Measurements from ENCODE around the gene PPP1CA. TPM values are rescaled to one million over a fixed set of nuclear protein-coding genes. Genes with fewer than 3 reads are reported as not detected.

The PPP1CA gene
- total RNA-seq, 4 donors from 2014 or later, result 15.9 to 180 (median 77.1) TPM

DNA sequence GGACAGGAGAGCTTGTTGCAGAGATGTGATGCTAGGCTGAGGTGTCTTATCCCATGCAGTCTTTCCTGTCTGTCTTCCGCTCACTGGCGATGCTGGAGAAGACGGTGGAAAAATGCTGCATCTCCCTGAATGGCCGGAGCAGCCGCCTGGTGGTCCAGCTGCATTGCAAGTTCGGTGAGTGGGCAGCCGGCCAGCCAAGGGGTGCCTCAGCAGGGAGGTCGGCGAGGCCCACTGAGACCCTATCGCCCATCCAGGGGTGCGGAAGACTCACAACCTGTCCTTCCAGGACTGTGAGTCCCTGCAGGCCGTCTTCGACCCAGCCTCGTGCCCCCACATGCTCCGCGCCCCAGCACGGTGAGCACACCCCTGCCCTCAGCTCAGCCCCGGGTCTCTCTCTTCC, 8.2 kb downstream of the PPP1CA start:
- intact Hi-C loops (cut with DNase I; ENCODE audit: low total_unique reads), result no loop called here
- Histone ChIP-seq H3K9me3 (no peaks in the 10 kb centered on the region), H3K36me3 (no peaks in the 10 kb centered on the region), H3K27me3 (no peaks in the 10 kb centered on the region), H3K4me3 (no peak overlapping the region), H3K4me1 (no peaks in the 10 kb centered on the region), H3K27ac (no peak overlapping the region)
- no peak for DNase-seq
- no peak for TF ChIP-seq POLR2A (IDR thresholded peaks at IDR 0.05)
- TF ChIP-seq, protein P1, sequence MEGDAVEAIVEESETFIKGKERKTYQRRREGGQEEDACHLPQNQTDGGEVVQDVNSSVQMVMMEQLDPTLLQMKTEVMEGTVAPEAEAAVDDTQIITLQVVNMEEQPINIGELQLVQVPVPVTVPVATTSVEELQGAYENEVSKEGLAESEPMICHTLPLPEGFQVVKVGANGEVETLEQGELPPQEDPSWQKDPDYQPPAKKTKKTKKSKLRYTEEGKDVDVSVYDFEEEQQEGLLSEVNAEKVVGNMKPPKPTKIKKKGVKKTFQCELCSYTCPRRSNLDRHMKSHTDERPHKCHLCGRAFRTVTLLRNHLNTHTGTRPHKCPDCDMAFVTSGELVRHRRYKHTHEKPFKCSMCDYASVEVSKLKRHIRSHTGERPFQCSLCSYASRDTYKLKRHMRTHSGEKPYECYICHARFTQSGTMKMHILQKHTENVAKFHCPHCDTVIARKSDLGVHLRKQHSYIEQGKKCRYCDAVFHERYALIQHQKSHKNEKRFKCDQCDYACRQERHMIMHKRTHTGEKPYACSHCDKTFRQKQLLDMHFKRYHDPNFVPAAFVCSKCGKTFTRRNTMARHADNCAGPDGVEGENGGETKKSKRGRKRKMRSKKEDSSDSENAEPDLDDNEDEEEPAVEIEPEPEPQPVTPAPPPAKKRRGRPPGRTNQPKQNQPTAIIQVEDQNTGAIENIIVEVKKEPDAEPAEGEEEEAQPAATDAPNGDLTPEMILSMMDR (IDR thresholded peaks at IDR 0.05), result no peak

DNA sequence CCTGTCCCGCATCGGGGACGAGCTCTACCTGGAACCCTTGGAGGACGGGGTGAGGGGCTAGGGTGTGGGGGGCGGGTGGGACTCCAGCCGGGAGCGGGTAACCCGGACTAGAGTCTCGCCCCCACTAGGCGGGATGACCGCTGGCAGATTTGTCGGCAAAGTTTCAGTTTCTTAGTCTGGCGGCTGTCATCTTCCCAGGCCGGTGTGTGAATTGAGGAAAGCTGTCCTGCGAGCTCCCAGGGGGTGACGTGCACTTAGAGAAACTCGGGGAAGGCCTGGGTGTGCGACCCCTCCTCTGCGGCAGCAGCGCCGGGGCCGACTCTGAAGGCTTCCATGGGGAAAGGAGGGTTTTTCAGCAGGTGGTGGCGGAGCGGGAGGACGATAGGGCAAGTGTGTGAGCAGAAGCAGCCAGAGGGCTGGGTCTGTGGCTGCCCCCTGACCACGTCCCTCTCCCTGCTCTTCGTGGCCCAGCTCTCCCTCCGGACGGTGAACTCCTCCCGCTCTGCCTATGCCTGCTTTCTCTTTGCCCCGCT, 9.4 kb downstream of the PPP1CA start:
- H3K4me1 ChIP-seq, result no peaks in the 10 kb centered on the region
- TF ChIP-seq, protein P1 (IDR thresholded peaks at IDR 0.05), result no peak
- TF ChIP-seq POLR2A (IDR thresholded peaks at IDR 0.05), result no peak
- DNase-seq, result no peak
- no peaks in the 10 kb centered on the region for H3K9me3 ChIP-seq
- intact Hi-C loops (cut with DNase I; ENCODE audit: low total_unique reads), result no loop called here
- H3K36me3 ChIP-seq, result no peaks in the 10 kb centered on the region
- H3K4me3 ChIP-seq, result peak overlapping the region; percentile 55 to 76
- peak overlapping the region; percentile 65 to 84 for H3K27ac ChIP-seq
- no peaks in the 10 kb centered on the region for H3K27me3 ChIP-seq

DNA sequence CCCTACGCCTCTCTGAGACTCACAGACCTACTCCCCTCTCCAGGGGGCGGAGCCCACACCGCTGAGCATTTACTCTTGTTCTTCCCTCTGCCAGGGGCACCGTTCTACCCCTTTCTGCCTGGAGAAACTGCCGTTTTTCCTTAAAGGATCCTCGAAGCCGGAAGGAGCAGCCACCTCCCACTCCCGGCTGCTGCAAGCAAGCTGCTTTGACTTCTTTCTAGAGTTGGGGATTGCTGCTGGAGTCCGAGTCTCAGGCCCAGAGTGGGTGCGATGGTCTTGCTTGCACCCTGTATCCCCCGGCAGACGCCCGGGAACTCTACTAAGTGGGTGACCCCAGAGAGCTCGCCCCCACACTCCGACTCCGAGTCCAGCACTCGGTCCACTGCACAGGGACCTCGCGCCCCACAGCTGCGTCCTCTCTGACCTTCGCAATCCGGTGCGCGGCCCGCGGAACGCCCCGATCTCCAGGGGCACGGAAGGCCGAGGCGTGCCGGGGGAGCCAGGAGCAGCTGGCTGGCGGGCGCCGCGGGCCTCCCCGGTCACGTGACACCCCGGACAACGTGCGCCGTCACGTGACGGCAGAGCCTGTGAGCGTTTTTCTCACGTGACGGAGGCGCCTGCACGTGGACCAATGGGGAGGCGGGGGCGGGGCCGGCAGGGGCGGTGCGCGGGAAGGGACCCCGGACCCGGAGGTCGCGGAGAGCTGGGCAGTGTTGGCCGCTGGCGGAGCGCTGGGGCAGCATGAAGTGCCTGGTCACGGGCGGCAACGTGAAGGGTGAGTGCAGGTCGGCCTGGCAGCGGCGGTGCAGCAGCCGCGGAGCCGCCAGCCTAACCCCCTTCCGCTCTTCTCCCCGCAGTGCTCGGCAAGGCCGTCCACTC, 10.1 kb downstream of the PPP1CA start, which contains the start of gene RAD9A:
RAD9A (plus strand) TSS at position 683 of the 879 bp plus-strand sequence; CDS start at position 742, 59 bp downstream.
- DNase-seq, result peak; percentile 92 to 95
- no peaks in the 10 kb centered on the region for H3K9me3 ChIP-seq
- H3K27me3 ChIP-seq, result no peaks in the 10 kb centered on the region
- peak within 1 kb of the TSS; percentile 55 to 76 for H3K4me3 ChIP-seq
- H3K36me3 ChIP-seq, result no peaks in the 10 kb centered on the region
- H3K27ac ChIP-seq, result peak within 1 kb of the TSS; percentile 83 to 84
- H3K4me1 ChIP-seq, result no peaks in the 10 kb centered on the region
- TF ChIP-seq, protein P1 (IDR thresholded peaks at IDR 0.05), result peak in 1 of 4 experiments; percentile 36
- peak in 1 of 2 donors; percentile 61 for TF ChIP-seq POLR2A (IDR thresholded peaks at IDR 0.05)
- intact Hi-C loops (cut with DNase I; ENCODE audit: low total_unique reads), result no loop called here

DNA sequence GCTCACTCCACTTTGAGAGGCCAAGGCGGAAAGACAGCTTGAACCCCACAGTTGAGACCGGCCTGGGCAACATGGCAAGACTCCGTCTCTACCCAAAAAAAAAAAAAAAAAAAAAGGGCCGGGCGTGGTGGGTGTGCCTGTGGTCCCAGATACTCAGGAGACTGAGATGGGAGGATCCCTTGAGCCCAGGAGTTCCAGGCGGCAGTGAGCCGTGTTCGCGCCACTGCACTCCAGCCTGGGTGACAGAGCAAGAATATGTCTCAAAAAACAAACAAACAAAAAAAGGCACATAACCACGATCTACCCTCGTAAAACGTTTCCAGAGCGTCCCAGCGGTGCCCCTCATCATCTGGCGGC, 10.7 kb downstream of the PPP1CA start:
- H3K9me3 ChIP-seq, result no peaks in the 10 kb centered on the region
- H3K4me1 ChIP-seq, result no peaks in the 10 kb centered on the region
- no peaks in the 10 kb centered on the region for H3K27me3 ChIP-seq
- H3K4me3 ChIP-seq, result peak overlapping the region; percentile 55 to 76
- no peaks in the 10 kb centered on the region for H3K36me3 ChIP-seq
- H3K27ac ChIP-seq, result peak overlapping the region; percentile 83 to 84
- no peak for DNase-seq
- TF ChIP-seq, protein P1 (IDR thresholded peaks at IDR 0.05), result no peak
- no peak for TF ChIP-seq POLR2A (IDR thresholded peaks at IDR 0.05)
- intact Hi-C loops (cut with DNase I; ENCODE audit: low total_unique reads), result no loop called here

DNA sequence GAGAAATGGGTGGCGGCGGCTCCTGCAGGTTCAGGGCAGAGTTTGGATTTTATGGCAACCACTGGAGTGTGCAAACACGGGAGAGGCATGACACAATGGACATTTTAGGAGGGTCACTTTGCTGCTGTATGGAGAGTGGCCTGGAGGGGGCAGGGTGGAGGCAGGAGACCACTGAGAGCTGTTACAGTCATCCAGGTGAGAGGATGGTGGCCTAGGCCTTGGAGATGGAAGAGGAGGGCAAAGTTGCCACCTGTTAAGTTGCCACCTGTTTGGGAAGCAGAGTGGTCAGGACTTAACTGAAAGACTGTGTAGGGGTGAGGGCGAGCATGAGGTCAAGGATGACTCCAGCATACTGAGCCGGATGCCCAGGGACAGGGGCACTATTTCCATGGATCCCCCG, 12.2 kb downstream of the PPP1CA start:
- TF ChIP-seq, protein P1 (IDR thresholded peaks at IDR 0.05), result peak in 3 of 4 experiments; percentile 35 to 55 (median 54)
- no peak for TF ChIP-seq POLR2A (IDR thresholded peaks at IDR 0.05)
- no peaks in the 10 kb centered on the region for H3K4me1 ChIP-seq
- no peaks in the 10 kb centered on the region for H3K36me3 ChIP-seq
- DNase-seq, result no peak
- no peaks in the 10 kb centered on the region for H3K27me3 ChIP-seq
- intact Hi-C loops (cut with DNase I; ENCODE audit: low total_unique reads), result loop anchor here (5.0 to 10.0 kb wide), 2 partner anchors 42 to 125 kb away; partner anchors contain the start of gene GRK2
- no peaks in the 10 kb centered on the region for H3K9me3 ChIP-seq
- H3K4me3 ChIP-seq, result no peak overlapping the region
- no peak overlapping the region for H3K27ac ChIP-seq
